GM19240 (cell line): ENCODE results near the gene NFYC.

Source experiments
- DNase-seq: peaks from one replicate; pipeline ENCODE4 v3.0.0; 2011; ENCODE audit warnings: low spot score; ENCODE audit not compliant: insufficient read length

The NFYC gene

DNA sequence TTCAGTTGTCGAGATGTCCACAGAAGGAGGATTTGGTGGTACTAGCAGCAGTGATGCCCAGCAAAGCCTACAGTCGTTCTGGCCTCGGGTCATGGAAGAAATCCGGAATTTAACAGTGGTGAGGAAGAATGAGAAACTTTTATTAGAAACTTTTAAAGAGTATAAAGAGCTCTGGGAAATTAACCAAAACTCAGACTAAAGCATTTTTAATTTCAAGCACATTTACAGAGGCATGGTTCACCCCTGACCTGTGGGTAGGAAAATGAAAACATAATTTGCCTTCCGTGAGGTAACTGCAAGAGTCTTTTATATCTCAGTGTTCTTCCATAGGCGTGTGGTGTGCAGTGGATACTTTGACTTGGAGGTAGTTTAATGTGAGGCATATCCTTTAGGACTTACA, 47.3 kb downstream of the NFYC start:
- no peak for DNase-seq

DNA sequence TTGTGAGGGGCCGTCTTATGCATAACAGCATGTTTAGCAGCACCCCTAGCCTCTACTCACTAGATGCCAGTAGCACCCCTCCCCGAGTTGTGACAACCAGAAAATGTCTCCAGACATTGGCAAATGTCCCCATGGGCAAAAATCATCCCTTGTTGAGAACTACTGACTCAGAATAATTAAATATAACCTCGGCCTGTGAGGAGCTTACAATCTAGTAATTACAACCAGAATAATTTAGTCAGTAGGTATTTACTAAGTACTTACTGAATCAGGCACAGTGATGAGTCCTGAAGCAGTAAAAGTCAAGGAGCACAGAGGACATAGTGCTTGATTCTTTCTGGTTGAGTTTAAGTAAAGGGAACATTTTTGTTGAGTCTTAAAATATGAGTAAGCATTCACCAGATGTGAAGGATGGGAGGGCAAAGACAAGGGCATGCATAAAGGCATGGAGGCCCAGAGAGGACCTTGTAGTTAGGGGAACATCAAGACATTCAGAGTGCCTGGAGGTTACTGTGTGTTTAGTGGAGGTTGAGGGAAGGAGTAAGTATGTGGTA, 48.0 kb downstream of the NFYC start:
- no peak for DNase-seq

- DNase-seq: no peak
These were observed 48.8 kb downstream of the NFYC start for GRCh38 chr1:40740039-40740996.

- no peak for DNase-seq
These were observed 49.7 kb downstream of the NFYC start for GRCh38 chr1:40740997-40741736.

- DNase-seq: no peak
These were observed 51.0 kb downstream of the NFYC start for GRCh38 chr1:40742363-40743061.

- DNase-seq: no peak
These were observed 51.9 kb downstream of the NFYC start for GRCh38 chr1:40743452-40743851.

DNA sequence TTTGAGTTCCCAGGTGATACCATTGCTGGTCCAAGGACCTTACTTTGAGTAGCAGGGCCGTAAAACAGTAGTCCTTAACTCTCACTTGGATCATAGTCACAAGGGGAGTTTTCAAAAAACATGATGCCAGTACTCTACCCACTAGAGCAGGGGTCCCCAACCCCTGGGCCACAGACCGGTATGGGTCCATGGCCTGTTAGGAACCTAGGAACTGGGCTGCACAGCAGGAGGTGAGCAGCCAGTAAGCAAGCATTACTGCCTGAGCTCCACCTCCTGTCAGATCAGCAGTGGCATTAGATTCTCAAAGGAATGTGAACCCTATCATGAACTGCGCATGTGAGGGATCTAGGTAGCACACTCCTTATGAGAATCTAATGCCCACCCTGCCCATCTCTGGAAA, 52.4 kb downstream of the NFYC start:
- DNase-seq: no peak

DNA sequence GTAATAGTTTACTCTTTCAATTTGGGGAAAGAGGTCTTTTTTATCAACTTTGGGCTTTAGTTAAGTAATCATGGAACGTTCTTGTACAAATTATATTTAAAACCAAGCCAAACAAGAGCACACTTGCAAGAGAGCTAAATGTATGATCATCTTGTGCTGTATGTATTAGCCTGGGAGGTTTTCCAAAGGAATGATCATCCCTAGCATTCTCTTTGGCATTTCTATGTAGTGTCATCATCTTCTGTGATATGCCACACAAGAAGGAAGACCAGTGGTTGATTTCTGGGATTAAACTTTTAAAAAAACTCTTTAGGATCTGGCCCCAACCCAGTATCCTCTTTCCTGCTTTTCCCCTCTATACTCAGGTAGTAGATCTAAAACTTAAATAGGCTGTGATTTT, 53.7 kb downstream of the NFYC start:
- DNase-seq: no peak

- no peak for DNase-seq
These were observed 55.0 kb downstream of the NFYC start for GRCh38 chr1:40746344-40747090.

- no peak for DNase-seq
These were observed 57.6 kb downstream of the NFYC start for GRCh38 chr1:40748841-40749718.

GRCh38 chr1:40749817-40750216, 58.3 kb downstream of the NFYC start:
- DNase-seq: no peak

DNA sequence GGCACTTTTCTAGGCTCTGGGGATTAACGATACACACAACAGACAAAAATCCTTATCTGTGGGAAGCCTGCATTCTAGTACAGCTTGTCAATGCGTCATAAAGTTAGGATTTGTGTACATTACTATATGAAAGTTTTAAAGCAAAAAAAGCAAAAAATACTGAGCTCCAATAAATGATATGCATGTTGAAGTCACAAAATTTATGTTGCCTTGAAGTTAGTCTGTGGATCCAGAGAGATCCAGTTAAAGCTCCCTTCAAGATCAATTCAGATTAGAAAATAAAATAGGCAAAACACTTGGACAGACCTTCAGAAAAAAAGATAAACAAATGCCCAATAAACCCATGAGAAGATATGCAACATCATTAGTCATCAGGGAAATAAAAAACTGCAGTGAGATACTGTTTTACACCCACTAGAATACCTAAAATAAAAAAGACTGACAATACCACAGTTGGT, 59.0 kb downstream of the NFYC start:
- no peak for DNase-seq

DNA sequence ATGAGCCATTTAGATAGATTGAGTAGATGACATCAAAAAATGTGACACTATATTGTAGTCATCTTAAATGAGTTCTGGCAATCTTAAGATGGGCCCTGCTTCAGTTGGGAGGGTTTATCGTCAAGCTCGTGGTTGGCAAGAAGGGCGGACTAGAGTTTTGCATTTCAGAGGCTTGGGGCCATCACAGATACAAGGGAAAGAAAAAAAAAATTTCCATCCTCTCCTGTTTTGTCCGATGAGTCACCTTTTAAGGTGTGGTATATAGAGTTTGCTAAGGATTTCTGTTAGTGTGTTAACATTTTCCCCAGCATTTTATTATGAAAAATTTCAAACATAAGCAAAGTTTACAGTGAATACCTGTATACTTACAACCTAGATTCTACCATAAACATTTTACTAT, 60.3 kb downstream of the NFYC start:
- DNase-seq: no peak

GRCh38 chr1:40753142-40753882, 61.8 kb downstream of the NFYC start:
- peak; percentile 33 for DNase-seq

GRCh38 chr1:40754201-40754600, 62.7 kb downstream of the NFYC start:
- no peak for DNase-seq

DNA sequence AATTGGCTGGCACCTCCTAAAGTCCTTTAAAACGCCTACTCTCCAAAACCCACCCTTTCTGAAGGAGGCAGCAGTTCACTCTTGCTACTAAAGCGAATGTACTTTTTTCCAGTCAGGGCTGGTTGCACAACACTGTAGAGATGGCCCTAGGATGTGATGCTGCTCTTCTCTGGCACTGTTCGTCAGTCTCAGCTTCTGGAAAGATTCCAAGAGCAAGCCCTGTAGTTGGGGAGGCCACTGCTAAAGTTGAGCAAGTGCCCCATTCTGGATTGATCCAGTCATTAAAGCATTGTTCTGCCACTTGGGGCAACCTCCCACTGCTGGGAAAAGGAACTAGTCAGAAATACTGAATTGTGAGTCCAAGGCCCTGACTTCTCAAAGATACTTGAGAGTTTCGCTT, 63.6 kb downstream of the NFYC start:
- no peak for DNase-seq

GRCh38 chr1:40756523-40756922, 65.0 kb downstream of the NFYC start:
- no peak for DNase-seq

DNA sequence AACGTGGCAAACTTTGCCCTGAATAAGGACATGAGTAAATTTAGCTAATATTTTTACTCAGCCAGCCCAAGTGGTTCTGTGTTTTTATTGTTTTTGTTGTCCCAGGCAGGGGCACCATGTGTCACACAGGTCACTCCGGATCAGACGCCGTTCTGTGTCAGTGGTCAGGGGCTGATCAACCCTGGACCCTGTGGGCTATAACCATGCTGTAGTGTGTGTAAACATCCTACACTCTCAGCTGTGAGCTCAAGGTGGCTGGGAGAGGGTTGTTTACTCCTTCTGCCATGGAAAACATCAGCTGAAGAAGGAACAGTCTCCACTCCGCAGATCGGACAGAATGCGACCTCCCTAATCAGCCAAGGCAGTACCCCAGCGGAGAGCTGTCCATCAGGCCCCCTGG, 65.6 kb downstream of the NFYC start:
- no peak for DNase-seq

DNA sequence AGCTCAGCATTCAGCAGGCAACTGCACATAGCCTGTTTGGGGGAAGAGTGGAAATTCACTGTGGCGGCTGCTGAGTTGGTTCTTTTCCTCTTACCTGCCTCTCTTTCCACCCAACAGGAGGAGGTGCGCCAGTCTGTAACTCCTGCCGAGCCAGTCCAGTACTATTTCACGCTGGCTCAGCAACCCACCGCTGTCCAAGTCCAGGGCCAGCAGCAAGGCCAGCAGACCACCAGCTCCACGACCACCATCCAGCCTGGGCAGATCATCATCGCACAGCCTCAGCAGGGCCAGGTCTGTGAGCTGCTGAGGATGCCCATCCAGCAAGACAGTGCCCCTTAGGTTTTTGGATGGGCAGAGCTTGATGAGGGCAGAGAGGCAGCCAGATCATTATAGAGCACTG, 66.5 kb downstream of the NFYC start:
- no peak for DNase-seq
